ENCODE results near the gene FOXD1.

FOXD1 gene

GRCh38 chr5:73438645-73439470 lies 9.7 kb downstream of the FOXD1 start:
- no peak for DNase-seq

- no peak for DNase-seq
These were observed 10.6 kb downstream of the FOXD1 start for GRCh38 chr5:73437777-73438644.

DNA sequence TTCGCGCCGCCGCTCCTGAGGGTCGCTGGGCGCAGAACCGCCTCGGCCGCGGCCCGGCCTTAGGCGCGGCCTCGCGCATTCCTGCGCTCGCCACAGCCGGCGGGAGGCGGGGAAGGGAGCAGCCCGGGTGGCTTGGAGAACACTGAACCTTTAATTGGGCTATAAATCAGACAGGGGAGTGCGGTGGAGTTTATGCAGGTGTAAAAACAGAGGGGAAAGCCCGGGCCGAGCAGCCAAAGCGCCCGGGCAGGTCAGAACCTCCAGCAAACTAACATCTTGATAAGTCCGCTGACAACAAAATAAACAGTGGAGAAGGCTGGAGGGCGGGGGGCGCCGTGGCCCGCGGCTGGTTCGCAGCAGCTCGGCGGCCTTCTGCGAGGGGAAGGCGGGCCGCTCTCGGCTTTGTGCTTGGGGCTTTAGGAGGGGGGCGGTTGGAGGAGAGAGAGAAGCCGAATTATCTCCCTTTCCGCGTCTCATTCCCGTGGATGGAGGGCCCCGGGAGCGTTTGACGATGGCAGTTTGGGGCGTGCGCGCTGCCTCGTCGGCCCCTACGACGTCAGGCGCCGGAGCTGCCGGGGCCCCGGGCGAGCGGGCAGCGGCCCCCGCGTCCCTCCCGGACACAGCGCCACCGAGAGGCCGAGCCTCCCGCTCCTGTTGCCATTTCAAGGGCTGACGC lies 11.3 kb downstream of the FOXD1 start:
- peak; percentile 34 for DNase-seq

- no peak for DNase-seq
These were observed 12.0 kb downstream of the FOXD1 start for GRCh38 chr5:73436535-73437100.

GRCh38 chr5:73435759-73436534 lies 12.6 kb downstream of the FOXD1 start:
- DNase-seq, result no peak

DNA sequence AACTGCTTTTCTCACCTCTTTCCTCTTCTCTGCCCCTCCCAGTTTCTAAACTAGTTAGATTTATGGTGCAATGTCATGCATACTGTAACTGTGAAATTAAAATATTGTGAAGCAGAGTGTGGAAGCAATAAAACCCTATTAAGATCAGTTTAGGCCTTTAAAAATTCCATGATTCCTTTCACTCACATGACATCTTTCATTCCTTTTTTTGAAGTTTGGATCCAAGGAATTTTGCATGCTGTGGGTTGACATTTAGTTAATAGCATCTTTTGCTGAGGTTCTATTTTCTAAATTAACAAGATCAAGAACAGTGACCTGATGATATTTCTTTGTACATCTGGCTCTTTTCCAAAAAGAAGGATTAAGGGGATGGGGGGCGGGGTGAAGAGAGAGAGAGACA lies 13.7 kb downstream of the FOXD1 start:
- no peak for DNase-seq

DNA sequence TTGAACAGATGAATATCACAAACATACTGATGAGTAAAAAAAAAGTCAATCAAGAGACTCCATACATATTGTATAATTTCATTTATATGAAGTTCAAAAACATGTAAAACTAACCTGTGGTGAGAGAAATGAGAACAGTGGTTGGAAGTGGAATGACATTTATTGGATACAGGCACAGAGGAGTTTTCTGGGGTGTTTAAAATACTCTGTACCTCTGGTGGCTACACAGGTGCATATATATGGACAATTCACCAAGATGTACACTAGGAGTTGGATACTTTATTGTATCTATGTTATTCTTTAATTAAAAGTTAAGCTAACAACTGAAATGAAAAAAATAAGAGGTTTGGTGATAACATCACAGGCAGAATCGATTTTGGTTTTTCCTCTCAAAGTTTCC lies 14.1 kb downstream of the FOXD1 start:
- no peak for DNase-seq

- peak; percentile 20 for DNase-seq
These were observed 14.6 kb downstream of the FOXD1 start for GRCh38 chr5:73433982-73434342.

GRCh38 chr5:73433272-73433981 lies 15.2 kb downstream of the FOXD1 start:
- DNase-seq, result no peak

GRCh38 chr5:73431204-73431851 lies 17.2 kb downstream of the FOXD1 start:
- no peak for DNase-seq

DNA sequence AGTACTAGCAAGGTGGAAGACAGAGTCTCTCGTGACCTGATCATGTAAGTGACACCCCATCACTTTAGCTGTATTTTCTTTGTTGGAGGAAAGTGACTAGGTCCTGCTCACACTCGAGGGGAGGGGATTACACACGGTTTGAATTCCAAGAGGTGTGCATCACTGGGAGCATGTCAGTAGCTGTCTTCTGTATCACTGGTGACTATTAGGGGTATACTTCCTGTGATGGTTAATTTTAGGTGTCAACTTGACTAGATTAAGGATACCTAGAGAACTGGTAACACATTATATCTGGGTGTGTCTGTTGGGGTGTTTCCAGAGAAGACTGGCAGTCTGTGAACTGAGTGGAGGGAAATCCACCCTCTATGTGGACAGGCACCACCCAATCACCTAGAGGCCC lies 22.5 kb downstream of the FOXD1 start:
- DNase-seq, result no peak

GRCh38 chr5:73424556-73424977 lies 24.0 kb downstream of the FOXD1 start:
- DNase-seq, result no peak

GRCh38 chr5:73422164-73422563 lies 26.4 kb downstream of the FOXD1 start:
- no peak for DNase-seq

DNA sequence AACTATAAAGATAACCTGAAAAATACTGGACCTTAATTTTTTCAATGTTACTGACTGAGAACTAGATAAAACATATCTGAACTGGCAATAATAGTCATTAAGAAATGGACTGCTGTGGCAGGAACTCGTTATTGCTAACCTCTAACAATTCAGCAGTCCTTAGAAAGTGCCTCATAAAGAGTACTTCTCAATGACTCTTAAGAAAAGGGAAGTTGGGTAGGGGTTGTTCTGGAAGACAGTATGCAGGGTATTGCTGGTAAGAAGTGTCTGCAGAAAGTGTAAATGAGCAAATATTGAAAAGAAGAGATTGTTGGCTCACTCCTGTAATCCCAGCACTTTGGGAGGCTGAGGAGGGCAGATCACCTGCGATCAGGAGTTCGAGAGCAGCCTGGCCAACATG lies 27.9 kb downstream of the FOXD1 start:
- DNase-seq, result no peak

DNA sequence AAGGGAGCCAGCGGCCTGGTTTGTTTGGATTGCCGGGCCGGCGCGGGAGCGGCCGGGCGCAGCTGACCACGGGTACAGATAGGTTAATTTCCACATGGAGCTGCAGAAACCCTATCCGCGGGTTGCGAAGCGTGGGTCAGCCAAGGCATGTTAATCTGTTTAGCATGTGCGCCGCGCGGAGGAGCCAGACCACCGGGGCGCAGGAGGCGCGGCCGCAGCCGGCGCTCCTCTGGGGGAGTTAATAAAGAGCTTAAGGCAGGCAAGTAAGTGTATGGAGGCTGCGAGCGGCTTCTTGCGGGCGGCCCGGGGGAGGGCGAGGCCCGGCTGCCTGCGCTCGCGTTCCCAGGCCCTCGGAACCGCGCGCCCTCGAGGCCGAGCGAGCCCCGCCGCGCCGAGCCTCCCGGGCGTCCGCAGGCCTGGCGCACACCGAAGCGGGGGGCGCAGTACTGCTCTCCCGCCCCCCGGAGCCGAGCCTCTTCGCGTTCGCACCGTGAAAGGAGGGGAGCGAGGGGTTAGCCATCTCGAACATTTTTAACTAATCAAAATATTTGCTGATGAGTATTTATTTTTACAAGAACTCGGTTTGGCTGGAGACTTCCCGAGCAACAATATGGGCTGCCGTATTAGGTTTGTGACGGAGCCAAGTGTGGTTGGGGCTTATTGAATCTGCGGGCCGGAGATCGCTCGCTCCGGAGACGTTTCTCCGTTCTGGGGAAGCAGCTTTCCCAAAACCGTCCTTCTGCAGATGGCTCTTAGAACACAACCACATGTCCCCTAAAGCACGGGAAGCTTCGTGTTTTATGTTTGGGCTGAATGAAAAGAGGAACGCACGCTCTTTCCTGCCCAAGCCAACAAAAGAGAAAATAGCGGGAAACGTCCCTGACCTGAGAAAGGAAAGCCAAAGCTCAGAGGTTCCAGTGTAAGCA lies 28.8 kb downstream of the FOXD1 start:
- peak; percentile 21 for DNase-seq

GRCh38 chr5:73419117-73419464 lies 29.5 kb downstream of the FOXD1 start:
- no peak for DNase-seq

DNA sequence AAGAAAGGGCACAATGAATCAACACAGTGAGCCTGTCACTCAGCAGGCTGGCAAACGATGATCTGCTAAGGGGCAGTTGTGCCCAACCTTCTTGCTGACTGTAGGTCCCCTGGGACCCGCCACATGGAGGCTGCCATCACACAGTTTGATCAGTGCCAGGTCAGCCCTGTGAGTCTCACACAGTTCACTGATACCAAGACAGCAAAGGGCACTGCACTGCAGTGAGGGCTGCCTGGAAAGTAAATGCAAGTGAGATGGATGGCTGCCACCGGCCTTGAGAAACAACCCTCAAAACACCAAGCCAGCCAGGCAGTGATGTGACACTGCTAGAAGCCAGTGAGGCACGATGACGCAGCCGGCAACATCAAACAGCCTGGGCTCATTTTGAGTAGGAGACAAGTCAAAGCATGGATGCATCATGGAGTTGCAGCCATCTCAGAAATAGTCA lies 30.3 kb downstream of the FOXD1 start:
- no peak for DNase-seq

GRCh38 chr5:73417303-73418034 lies 31.1 kb downstream of the FOXD1 start:
- DNase-seq, result peak; percentile 35

DNA sequence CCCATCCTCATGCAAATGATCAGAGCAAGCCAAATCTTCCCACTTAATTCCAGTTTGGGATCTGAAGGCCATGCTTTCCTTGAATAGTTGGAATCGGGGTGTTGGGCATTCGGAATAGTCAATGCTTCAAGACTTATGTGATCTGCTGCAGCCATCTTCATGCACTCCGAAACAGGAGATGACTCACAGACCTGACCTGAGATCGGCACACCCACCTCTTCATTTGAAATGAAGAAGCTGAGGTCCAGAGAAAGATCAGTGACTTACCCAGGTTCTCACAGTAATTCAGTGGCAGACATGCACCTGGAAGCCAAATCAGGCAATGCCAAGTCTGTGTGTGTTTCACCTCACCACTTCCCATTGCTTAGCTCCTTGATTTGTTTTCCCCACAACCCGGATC lies 33.0 kb downstream of the FOXD1 start:
- DNase-seq, result no peak
